Esophagus muscularis mucosa (tissue), 3 donors: Measurements from ENCODE around the gene SLC50A1.

ENCODE experiments used
- CTCF ChIP-seq, 3 experiments: fragments of 200-600 bp in 2 of 3; fragments of 450-650 bp in 1 of 3; sonication (generic) in 2 of 3; IDR thresholded peaks; one replicate each; pipeline ENCODE4 v1.5.1; 2017 to 2019; ENCODE audit warnings: antibody characterized with exemption in 3 of 3, mild to moderate bottlenecking in 2 of 3, moderate library complexity in 1 of 3
- POLR2A ChIP-seq: fragments of 450-650 bp; IDR thresholded peaks from one replicate; pipeline ENCODE4 v1.6.1; 2017; ENCODE audit warnings: antibody characterized with exemption, moderate library complexity, mild to moderate bottlenecking, low read depth

GRCh38 chr1:155093911-155094621 is 41.6 kb upstream of the SLC50A1 start:
- TF ChIP-seq CTCF (IDR thresholded peaks at IDR 0.05) (peak; percentile 54 to 57 (median 57)), POLR2A (no peak)
